GM10248 (cell line): Measurements from ENCODE around the gene KRT80.

Source experiments
- CTCF ChIA-PET: fragments of 300-600 bp; sonication (Branson Sonifier 250); formaldehyde crosslinking; extraction: SDS; loops from one replicate; lab custom pipeline; 2021; ENCODE audit warnings: antibody characterized with exemption; lab: Yijun Ruan, JAX
- POLR2A ChIA-PET: fragments of 350-650 bp; sonication (Branson Sonifier 250); formaldehyde crosslinking; extraction: SDS; loops from one replicate; lab custom pipeline; 2020; ENCODE audit warnings: antibody characterized with exemption; lab: Yijun Ruan, JAX
- DNase-seq: peaks from one replicate; pipeline ENCODE4 v3.0.0; 2012; ENCODE audit errors: extremely low spot score
- CTCF ChIP-seq: IDR thresholded peaks from 2 replicates; pipeline ENCODE4 v1.5.1; 2012; ENCODE audit warnings: mild to moderate bottlenecking, low read depth; ENCODE audit errors: extremely low read depth, missing control alignments, control extremely low read depth

The KRT80 gene

DNA sequence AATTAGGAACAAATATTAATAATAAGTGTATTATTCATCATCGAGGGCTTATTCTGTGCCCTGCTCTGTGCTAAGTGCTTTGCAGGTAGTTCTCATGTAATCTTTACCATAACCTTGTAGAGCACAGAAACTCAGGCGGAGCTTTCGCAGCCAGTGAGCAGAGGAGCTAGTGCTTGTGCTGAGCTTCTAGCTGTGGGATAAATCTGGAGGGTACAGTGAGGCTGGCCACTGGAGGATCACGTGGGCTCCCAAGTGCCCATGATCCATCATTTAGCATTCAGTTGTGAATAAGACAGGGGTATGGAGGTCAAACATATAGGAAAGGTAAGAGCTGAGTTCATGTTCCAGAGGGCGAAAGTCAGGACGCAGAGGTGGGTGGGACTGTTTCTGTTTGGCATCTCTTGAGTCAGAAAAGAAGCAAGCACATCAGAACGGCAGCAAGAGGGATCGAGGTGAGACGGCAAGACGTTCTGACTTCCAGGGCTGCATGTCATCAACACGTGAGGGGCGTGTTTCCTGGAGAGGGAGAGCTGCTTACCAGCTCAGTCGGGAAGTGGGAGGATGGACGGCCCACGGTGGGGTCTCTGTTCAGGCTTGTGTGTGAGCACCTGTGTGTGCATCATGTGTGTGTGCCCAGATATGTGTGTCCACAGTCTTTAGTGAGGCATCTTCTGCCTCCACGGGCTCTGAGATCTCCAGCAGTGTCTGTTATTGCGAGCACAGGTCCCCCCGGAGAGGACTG, 16.8 kb upstream of the KRT80 start:
- TF ChIP-seq CTCF: no peak
- POLR2A ChIA-PET: no interaction called here
- CTCF ChIA-PET: interaction anchor here (1.0 to 3.2 kb wide), 7 partner anchors 12 to 119 kb away, joined by 3 to 15 read pairs (median 3); no protein-coding TSS in a partner anchor

GRCh38 chr12:52207895-52208294, 16.1 kb upstream of the KRT80 start:
- ChIA-PET CTCF (interaction anchor here (1.2 to 3.2 kb wide), 5 partner anchors 13 to 71 kb away, joined by 3 to 15 read pairs (median 4); no protein-coding TSS in a partner anchor), POLR2A (no interaction called here)
- DNase-seq: no peak
- TF ChIP-seq CTCF: no peak

More for the DNA sequence above, 16.8 kb upstream of the KRT80 start:
- no peak for DNase-seq

- DNase-seq: no peak
- CTCF ChIA-PET: interaction anchor here (1.4 to 3.2 kb wide), 3 partner anchors 14 to 72 kb away, joined by 4 to 15 read pairs (median 7); no protein-coding TSS in a partner anchor
- POLR2A ChIA-PET: no interaction called here
- TF ChIP-seq CTCF: no peak
These were observed 15.3 kb upstream of the KRT80 start for GRCh38 chr12:52207106-52207505.

- ChIA-PET POLR2A (no interaction called here), CTCF (interaction anchor here (1.9 to 3.2 kb wide), 2 partner anchors 15 to 73 kb away, joined by 7 to 15 read pairs; no protein-coding TSS in a partner anchor)
- DNase-seq: no peak
- TF ChIP-seq CTCF: no peak
These were observed 14.7 kb upstream of the KRT80 start for GRCh38 chr12:52206304-52207040.

- ChIA-PET CTCF (no interaction called here), POLR2A (no interaction called here)
- no peak for DNase-seq
- TF ChIP-seq CTCF: no peak
These were observed 13.9 kb upstream of the KRT80 start for GRCh38 chr12:52205612-52206303.

DNA sequence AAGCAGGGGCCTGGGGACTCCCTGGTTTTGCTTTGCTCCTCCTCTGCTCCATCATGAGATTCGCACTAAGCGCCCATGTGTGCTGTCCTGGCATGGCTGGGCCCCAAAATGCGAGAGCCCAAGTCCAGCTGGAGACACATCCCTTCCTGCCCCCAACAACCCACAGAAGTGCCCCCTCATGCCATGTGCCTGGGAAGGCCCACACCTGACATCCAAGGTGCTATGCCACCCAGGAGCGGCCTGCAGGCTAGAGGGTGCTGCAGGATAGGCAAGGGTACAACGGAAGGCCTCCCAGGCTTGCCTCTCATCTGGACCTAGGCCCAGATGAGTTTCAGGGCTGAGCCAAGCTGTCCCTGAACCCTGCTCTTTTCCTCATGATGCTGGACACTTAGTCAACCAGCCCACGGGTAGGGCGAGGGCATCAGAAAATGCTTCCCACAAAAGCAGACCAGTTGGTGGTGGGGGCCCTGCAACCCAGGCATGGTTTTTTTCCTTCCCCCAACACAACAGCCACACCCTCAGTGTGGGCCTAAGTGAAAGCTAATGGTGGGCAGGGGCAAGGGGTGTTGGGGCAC, 13.2 kb upstream of the KRT80 start:
- TF ChIP-seq CTCF: no peak
- no peak for DNase-seq
- POLR2A ChIA-PET: no interaction called here
- CTCF ChIA-PET: no interaction called here
